K562 (cell line): Measurements from ENCODE around the gene GIGYF1. TPM values are rescaled to one million over a fixed set of nuclear protein-coding genes. Genes with fewer than 3 reads are reported as not detected.

ENCODE experiments used
- BCOR ChIP-seq: fragments of 450-650 bp; IDR thresholded peaks from 2 replicates; pipeline ENCODE4 v1.6.1; 2016
- CBX1 ChIP-seq: sonication (generic); IDR thresholded peaks from 2 replicates; pipeline ENCODE4 v1.6.1; 2016; ENCODE audit warnings: antibody characterized with exemption, low read depth, mild to moderate bottlenecking
- ETV5 ChIP-seq: sonication (generic); formaldehyde crosslinking; IDR thresholded peaks from 2 replicates; pipeline ENCODE4 v1.4.0; 2020; ENCODE audit warnings: low read depth, mild to moderate bottlenecking, missing genetic modification reagents
- ETV6 ChIP-seq, 3 experiments: fragments of 150-350 bp in 1 of 3; sonication (generic) in 1 of 3; formaldehyde crosslinking in 1 of 3; IDR thresholded peaks; 2 replicates each; pipeline versions ENCODE4 v1.6.1 to v1.8.0; 2014 to 2022; ENCODE audit warnings: borderline replicate concordance in 2 of 3, low read depth in 2 of 3, antibody characterized with exemption in 1 of 3, low read length in 1 of 3, mild to moderate bottlenecking in 1 of 3, missing genetic modification reagents in 1 of 3
- IRF1 ChIP-seq: sonication (generic); formaldehyde crosslinking; IDR thresholded peaks from 2 replicates; pipeline ENCODE4 v1.8.0; 2022; ENCODE audit warnings: missing genetic modification reagents, mild to moderate bottlenecking, borderline replicate concordance
- KDM5B ChIP-seq: fragments of 200-600 bp; sonication (generic); IDR thresholded peaks from 2 replicates; pipeline ENCODE4 v1.6.1; 2012; ENCODE audit warnings: low read depth, mild to moderate bottlenecking, moderate library complexity, low read length, control low read depth, inconsistent platforms; ENCODE audit not compliant: insufficient replicate concordance
- NONO ChIP-seq, 2 experiments: fragments of 200-400 bp in 1 of 2; fragments of 450-650 bp in 1 of 2; formaldehyde crosslinking in 1 of 2; IDR thresholded peaks; 2 replicates each; pipeline ENCODE4 v1.6.1; 2017; ENCODE audit warnings: low read depth in 2 of 2, mild to moderate bottlenecking in 2 of 2, moderate library complexity in 2 of 2, low read length in 1 of 2
- SLC30A9 ChIP-seq: fragments of 250-450 bp; sonication (Bioruptor Pico); IDR thresholded peaks from 2 replicates; pipeline ENCODE4 v1.8.0; 2022; ENCODE audit warnings: mild to moderate bottlenecking, moderate library complexity
- SP2 ChIP-seq: IDR thresholded peaks from 2 replicates; pipeline ENCODE4 v1.6.1; 2011; ENCODE audit warnings: mild to moderate bottlenecking, low read depth, low read length, moderate library complexity; ENCODE audit not compliant: poor library complexity, severe bottlenecking; ENCODE audit errors: extremely low read depth
- TAL1 ChIP-seq: fragments of 450-650 bp; IDR thresholded peaks from 2 replicates; pipeline ENCODE4 v1.6.1; 2016; ENCODE audit warnings: mild to moderate bottlenecking
- TOE1 ChIP-seq, 2 experiments: fragments of 450-650 bp in 1 of 2; sonication (generic) in 1 of 2; formaldehyde crosslinking in 1 of 2; IDR thresholded peaks; 2 replicates each; pipeline versions ENCODE4 v1.7.1 to v1.8.0; 2016 to 2022; ENCODE audit warnings: borderline replicate concordance in 2 of 2, mild to moderate bottlenecking in 2 of 2, antibody characterized with exemption in 1 of 2, inconsistent platforms in 1 of 2, low read depth in 1 of 2, missing genetic modification reagents in 1 of 2, moderate library complexity in 1 of 2
- ZMIZ1 ChIP-seq, 2 experiments: fragments of 150-350 bp in 1 of 2; IDR thresholded peaks; 2 replicates each; pipeline ENCODE4 v1.6.1; 2012 to 2016; ENCODE audit warnings: low read depth in 2 of 2, low read length in 2 of 2, mild to moderate bottlenecking in 1 of 2, moderate library complexity in 1 of 2
- ZNF408 ChIP-seq: fragments of 250-450 bp; sonication (Bioruptor Pico); IDR thresholded peaks from 2 replicates; pipeline ENCODE4 v1.4.0; 2020; ENCODE audit warnings: low read depth, mild to moderate bottlenecking, moderate library complexity
- ZNF644 ChIP-seq: fragments of 200-800 bp; sonication (Bioruptor generic); IDR thresholded peaks from 2 replicates; pipeline ENCODE4 v1.6.1; 2016; ENCODE audit warnings: low read depth, missing genetic modification characterization, missing compliant biosample characterization
- ZNF830 ChIP-seq: fragments of 250-450 bp; sonication (Bioruptor Pico); IDR thresholded peaks from 2 replicates; pipeline ENCODE4 v1.5.0; 2021; ENCODE audit warnings: mild to moderate bottlenecking
- polyA plus RNA-seq, 8 experiments: library from polyadenylated mRNA; depleted of rRNA in 4 of 8; stranded (reverse) in 5 of 8; unstranded in 3 of 8; fragments of >200 nt; fragmentation: Nextera tagmentation in 2 of 8; fragmentation: Illumina TruSeq in 1 of 8; extraction: Ambion mirVana in 2 of 8; extraction: Trizol in 1 of 8; gene quantifications; 2 replicates each; pipeline versions ENCODE4 v1.2.1 to v1.2.3, GENCODE V29; 2011 to 2014; ENCODE audit warnings: inconsistent platforms in 1 of 8, missing spikeins in 1 of 8
- total RNA-seq, 7 experiments: library from RNA; depleted of rRNA in 6 of 7; stranded (reverse); fragments of >200 nt in 6 of 7; fragmentation: Illumina TruSeq in 2 of 7; extraction: Trizol in 2 of 7; gene quantifications; 2 replicates each; pipeline versions ENCODE4 v1.2.1 to v1.2.3, GENCODE V29; 2011 to 2021; ENCODE audit warnings: low replicate concordance in 1 of 7
- TF ChIP-seq, protein P1 (sequence below): sonication (generic); formaldehyde crosslinking; IDR thresholded peaks from 2 replicates; pipeline ENCODE4 v1.8.0; 2023; ENCODE audit warnings: mild to moderate bottlenecking, missing genetic modification reagents

The GIGYF1 gene
- total and polyA plus RNA-seq, 9 of the 15 experiments (the other 6 are each of a cell fraction or from before 2014, with no cell fraction given): 0.56 to 76.2 (median 16.8) TPM

GRCh38 chr7:100705753-100706671, 12.0 kb upstream of the GIGYF1 start, which contains the start of gene POP7 (continued):
- TF ChIP-seq ZMIZ1 (IDR thresholded peaks at IDR 0.05; ENCODE audit: low read depth in 2 of 2, low read length in 2 of 2) (no peak), ETV5 (CRISPR knock-in tag) (no peak), CBX1 (no peak; the same call in 1 of the 2 replicates), ETV6 (IDR thresholded peaks at IDR 0.05; ENCODE audit: borderline replicate concordance in 1 of 2, low read depth in 2 of 2, low read length in 1 of 2) (no peak), ETV6 (CRISPR knock-in tag; IDR thresholded peaks at IDR 0.05; ENCODE audit: borderline replicate concordance) (no peak), NONO (IDR thresholded peaks at IDR 0.05; ENCODE audit: low read depth in 2 of 2, low read length in 1 of 2) (peak in 1 of 2 experiments; percentile 25; a peak in 2 of 4 replicates), ZNF644 (no peak), SLC30A9 (no peak), ZNF830 (CRISPR knock-in tag) (peak; percentile 76; the same call in 1 of the 2 replicates), TOE1 (IDR thresholded peaks at IDR 0.05; ENCODE audit: borderline replicate concordance) (peak; percentile 67), TOE1 (CRISPR knock-in tag; IDR thresholded peaks at IDR 0.05; ENCODE audit: borderline replicate concordance, low read depth) (peak; percentile 82; the same call in 1 of the 2 replicates), KDM5B (peak; percentile 84), TAL1 (no peak), ZNF408 (no peak), SP2 (no peak), BCOR (peak; percentile 61), IRF1 (CRISPR knock-in tag) (no peak)
- TF ChIP-seq, protein P1, sequence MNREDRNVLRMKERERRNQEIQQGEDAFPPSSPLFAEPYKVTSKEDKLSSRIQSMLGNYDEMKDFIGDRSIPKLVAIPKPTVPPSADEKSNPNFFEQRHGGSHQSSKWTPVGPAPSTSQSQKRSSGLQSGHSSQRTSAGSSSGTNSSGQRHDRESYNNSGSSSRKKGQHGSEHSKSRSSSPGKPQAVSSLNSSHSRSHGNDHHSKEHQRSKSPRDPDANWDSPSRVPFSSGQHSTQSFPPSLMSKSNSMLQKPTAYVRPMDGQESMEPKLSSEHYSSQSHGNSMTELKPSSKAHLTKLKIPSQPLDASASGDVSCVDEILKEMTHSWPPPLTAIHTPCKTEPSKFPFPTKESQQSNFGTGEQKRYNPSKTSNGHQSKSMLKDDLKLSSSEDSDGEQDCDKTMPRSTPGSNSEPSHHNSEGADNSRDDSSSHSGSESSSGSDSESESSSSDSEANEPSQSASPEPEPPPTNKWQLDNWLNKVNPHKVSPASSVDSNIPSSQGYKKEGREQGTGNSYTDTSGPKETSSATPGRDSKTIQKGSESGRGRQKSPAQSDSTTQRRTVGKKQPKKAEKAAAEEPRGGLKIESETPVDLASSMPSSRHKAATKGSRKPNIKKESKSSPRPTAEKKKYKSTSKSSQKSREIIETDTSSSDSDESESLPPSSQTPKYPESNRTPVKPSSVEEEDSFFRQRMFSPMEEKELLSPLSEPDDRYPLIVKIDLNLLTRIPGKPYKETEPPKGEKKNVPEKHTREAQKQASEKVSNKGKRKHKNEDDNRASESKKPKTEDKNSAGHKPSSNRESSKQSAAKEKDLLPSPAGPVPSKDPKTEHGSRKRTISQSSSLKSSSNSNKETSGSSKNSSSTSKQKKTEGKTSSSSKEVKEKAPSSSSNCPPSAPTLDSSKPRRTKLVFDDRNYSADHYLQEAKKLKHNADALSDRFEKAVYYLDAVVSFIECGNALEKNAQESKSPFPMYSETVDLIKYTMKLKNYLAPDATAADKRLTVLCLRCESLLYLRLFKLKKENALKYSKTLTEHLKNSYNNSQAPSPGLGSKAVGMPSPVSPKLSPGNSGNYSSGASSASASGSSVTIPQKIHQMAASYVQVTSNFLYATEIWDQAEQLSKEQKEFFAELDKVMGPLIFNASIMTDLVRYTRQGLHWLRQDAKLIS (CRISPR knock-in tag): no peak
